Keratinocyte (primary cell): Measurements from ENCODE around the gene PLXNB2. TPM values are rescaled to one million over a fixed set of nuclear protein-coding genes. Genes with fewer than 3 reads are reported as not detected.

Source experiments
- DNase-seq: peaks from one replicate; pipeline ENCODE4 v3.0.0-alpha.2; 2011; ENCODE audit warnings: low read depth, missing footprints, low spot score
- FAIRE-seq: peaks from 2 replicates; lab custom pipeline; 2011; peaks lifted over from hg19 to GRCh38; lab: Jason Lieb, UNC
- H2AFZ ChIP-seq: 2 replicates; pipeline ENCODE4 v1.6.0; 2012; ENCODE audit warnings: low read length, control low read depth, inconsistent platforms; ENCODE audit not compliant: control insufficient read depth
- H3K27ac ChIP-seq: 2 replicates; pipeline ENCODE4 v1.5.1; 2011; ENCODE audit warnings: low read length; ENCODE audit not compliant: control insufficient read depth, insufficient read depth
- H3K27me3 ChIP-seq: 3 replicates; pipeline ENCODE4 v1.6.0; 2011; ENCODE audit warnings: low read length; ENCODE audit not compliant: control insufficient read depth, insufficient read depth; ENCODE audit errors: extremely low read depth
- H3K36me3 ChIP-seq, 2 experiments: 2 replicates in 1 of 2; 3 replicates in 1 of 2; pipeline ENCODE4 v1.5.1; 2011; ENCODE audit warnings: low read length in 2 of 2, mild to moderate bottlenecking in 1 of 2; ENCODE audit not compliant: control insufficient read depth in 2 of 2, insufficient read depth in 2 of 2; ENCODE audit errors: extremely low read depth in 1 of 2
- H3K4me1 ChIP-seq: 3 replicates; pipeline ENCODE4 v1.5.1; 2011; ENCODE audit warnings: low read length; ENCODE audit not compliant: control insufficient read depth, insufficient read depth; ENCODE audit errors: extremely low read depth
- H3K4me2 ChIP-seq: 3 replicates; pipeline ENCODE4 v1.6.0; 2011; ENCODE audit warnings: low read depth, low read length; ENCODE audit not compliant: control insufficient read depth, insufficient read depth; ENCODE audit errors: extremely low read depth
- H3K4me3 ChIP-seq, 3 experiments: fragments of 200-600 bp in 1 of 3; sonication (generic) in 1 of 3; 2 replicates in 2 of 3; 3 replicates in 1 of 3; pipeline ENCODE4 v1.5.1; 2011 to 2016; ENCODE audit warnings: low read length in 3 of 3, mild to moderate bottlenecking in 3 of 3, control low read depth in 2 of 3, inconsistent platforms in 1 of 3, low read depth in 1 of 3, mixed read lengths in 1 of 3, mixed run types in 1 of 3, moderate library complexity in 1 of 3; ENCODE audit not compliant: control insufficient read depth in 2 of 3, insufficient read depth in 2 of 3; ENCODE audit errors: extremely low read depth in 1 of 3
- H3K79me2 ChIP-seq: 2 replicates; pipeline ENCODE4 v1.6.0; 2012; ENCODE audit warnings: low read length; ENCODE audit not compliant: control insufficient read depth, insufficient read depth
- H3K9ac ChIP-seq: 3 replicates; pipeline ENCODE4 v1.6.0; 2011; ENCODE audit warnings: low read length; ENCODE audit not compliant: control insufficient read depth, insufficient read depth; ENCODE audit errors: extremely low read depth
- H3K9me1 ChIP-seq: 3 replicates; pipeline ENCODE4 v1.6.0; 2011; ENCODE audit warnings: low read length; ENCODE audit not compliant: control insufficient read depth, insufficient read depth; ENCODE audit errors: extremely low read depth
- H3K9me3 ChIP-seq: 2 replicates; pipeline ENCODE4 v1.5.1; 2012; ENCODE audit warnings: low read depth, low read length; ENCODE audit not compliant: control insufficient read depth
- H4K20me1 ChIP-seq: 3 replicates; pipeline ENCODE4 v1.6.0; 2011; ENCODE audit warnings: low read length; ENCODE audit not compliant: control insufficient read depth, insufficient read depth; ENCODE audit errors: extremely low read depth
- EZH2 ChIP-seq: IDR thresholded peaks from one replicate; pipeline ENCODE4 v1.6.1; 2012; ENCODE audit warnings: inconsistent platforms, mild to moderate bottlenecking, low read length, moderate library complexity
- dilution Hi-C: fragments of 300-500 bp; cut with MboI; formaldehyde crosslinking; loops from one replicate; pipeline ENCODE4 v1.7.0; 2020; ENCODE audit warnings: low sequenced_read_pairs; ENCODE audit not compliant: extremely low pct_ligation_motif_present
- polyA plus RNA-seq, 5 experiments: library from polyadenylated mRNA; depleted of rRNA in 3 of 5; stranded (reverse) in 3 of 5; stranded (forward) in 1 of 5; unstranded in 1 of 5; fragments of >200 nt; gene quantifications; 1 replicate in 1 of 5; 2 replicates in 3 of 5; 3 replicates in 1 of 5; pipeline versions ENCODE4 v1.2.1 to v1.2.3, GENCODE V29; 2011 to 2012; ENCODE audit warnings: missing spikeins in 2 of 5, low read depth in 1 of 5, low replicate concordance in 1 of 5
- TF ChIP-seq, protein P1 (sequence below), 3 experiments: IDR thresholded peaks in 1 of 3; conservative IDR thresholded peaks in 1 of 3; optimal IDR thresholded peaks in 1 of 3; 2 replicates in 2 of 3; 3 replicates in 1 of 3; pipeline versions ENCODE3 to v1.5.1; 2011; ENCODE audit warnings: low read length in 3 of 3, mild to moderate bottlenecking in 3 of 3, moderate library complexity in 2 of 3, control low read depth in 1 of 3, inconsistent platforms in 1 of 3; ENCODE audit not compliant: insufficient read depth in 2 of 3; ENCODE audit errors: extremely low read depth in 1 of 3

PLXNB2 gene
- polyA plus RNA-seq, 1 donor (not counting 4 experiments of a cell fraction or from before 2014, with no cell fraction given), result 44.3 TPM

DNA sequence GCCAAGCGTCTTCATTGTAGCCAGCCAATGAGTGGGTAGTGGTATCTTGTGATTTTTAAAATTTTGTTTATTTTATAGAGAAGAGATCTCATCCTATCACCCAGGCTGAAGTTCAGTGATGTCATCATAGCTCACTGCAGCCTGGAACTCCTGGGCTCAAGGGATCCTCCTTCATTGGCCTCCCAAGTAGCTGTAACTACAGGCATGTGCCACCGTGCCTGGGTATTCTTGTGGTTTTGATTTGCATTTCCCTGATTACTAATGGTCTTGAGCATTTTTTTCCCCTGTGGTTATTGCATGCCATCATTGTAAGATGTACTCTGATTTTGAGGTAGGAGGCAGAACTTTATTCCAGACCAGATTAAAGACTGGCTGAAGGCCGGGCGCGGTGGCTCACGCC lies 21.8 kb upstream of the PLXNB2 start:
- H3K27ac ChIP-seq, result no peak overlapping the region
- no peaks in the 10 kb centered on the region for H3K9me1 ChIP-seq
- FAIRE-seq (peak; percentile 67), DNase-seq (no peak)
- no peaks in the 10 kb centered on the region for H3K79me2 ChIP-seq
- no peaks in the 10 kb centered on the region for H3K36me3 ChIP-seq
- no peak overlapping the region for H2AFZ ChIP-seq
- H3K4me2 ChIP-seq, result no peak overlapping the region
- no peak overlapping the region for H3K4me3 ChIP-seq
- no peaks in the 10 kb centered on the region for H3K27me3 ChIP-seq
- H3K9ac ChIP-seq, result no peak overlapping the region
- dilution Hi-C loops, result no loop called here
- H4K20me1 ChIP-seq, result no peaks in the 10 kb centered on the region
- H3K4me1 ChIP-seq, result peaks cover 15% of the 10 kb centered on the region
- TF ChIP-seq, protein P1, sequence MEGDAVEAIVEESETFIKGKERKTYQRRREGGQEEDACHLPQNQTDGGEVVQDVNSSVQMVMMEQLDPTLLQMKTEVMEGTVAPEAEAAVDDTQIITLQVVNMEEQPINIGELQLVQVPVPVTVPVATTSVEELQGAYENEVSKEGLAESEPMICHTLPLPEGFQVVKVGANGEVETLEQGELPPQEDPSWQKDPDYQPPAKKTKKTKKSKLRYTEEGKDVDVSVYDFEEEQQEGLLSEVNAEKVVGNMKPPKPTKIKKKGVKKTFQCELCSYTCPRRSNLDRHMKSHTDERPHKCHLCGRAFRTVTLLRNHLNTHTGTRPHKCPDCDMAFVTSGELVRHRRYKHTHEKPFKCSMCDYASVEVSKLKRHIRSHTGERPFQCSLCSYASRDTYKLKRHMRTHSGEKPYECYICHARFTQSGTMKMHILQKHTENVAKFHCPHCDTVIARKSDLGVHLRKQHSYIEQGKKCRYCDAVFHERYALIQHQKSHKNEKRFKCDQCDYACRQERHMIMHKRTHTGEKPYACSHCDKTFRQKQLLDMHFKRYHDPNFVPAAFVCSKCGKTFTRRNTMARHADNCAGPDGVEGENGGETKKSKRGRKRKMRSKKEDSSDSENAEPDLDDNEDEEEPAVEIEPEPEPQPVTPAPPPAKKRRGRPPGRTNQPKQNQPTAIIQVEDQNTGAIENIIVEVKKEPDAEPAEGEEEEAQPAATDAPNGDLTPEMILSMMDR (optimal IDR thresholded peaks at IDR 0.05 in 1 of 3, IDR thresholded peaks at IDR 0.05 in 1 of 3, conservative IDR thresholded peaks at IDR 0.05 in 1 of 3; ENCODE audit: extremely low read depth in 1 of 3, insufficient read depth in 2 of 3, low read length in 3 of 3), result no peak
- TF ChIP-seq EZH2, result no peak
- H3K9me3 ChIP-seq, result no peaks in the 10 kb centered on the region

DNA sequence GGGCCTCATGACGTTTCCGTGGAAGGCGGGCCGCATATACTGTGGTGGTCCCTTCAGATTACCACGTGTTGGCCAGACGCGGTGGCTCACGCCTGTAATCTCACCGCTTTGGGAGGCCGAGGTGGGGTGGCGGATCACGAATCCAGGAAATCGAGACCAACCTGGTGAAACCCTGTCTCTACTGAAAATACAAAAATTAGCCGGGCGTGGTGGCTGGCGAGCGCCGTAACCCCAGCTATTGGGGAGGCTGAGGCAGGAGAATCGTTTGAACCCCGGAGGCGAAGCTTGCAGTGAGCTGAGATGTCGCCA lies 20.2 kb upstream of the PLXNB2 start:
- H4K20me1 ChIP-seq, result no peaks in the 10 kb centered on the region
- H3K9me3 ChIP-seq, result no peaks in the 10 kb centered on the region
- TF ChIP-seq EZH2, result no peak
- TF ChIP-seq, protein P1 (optimal IDR thresholded peaks at IDR 0.05 in 1 of 3, IDR thresholded peaks at IDR 0.05 in 1 of 3, conservative IDR thresholded peaks at IDR 0.05 in 1 of 3; ENCODE audit: extremely low read depth in 1 of 3, insufficient read depth in 2 of 3, low read length in 3 of 3), result no peak
- H3K36me3 ChIP-seq, result no peaks in the 10 kb centered on the region
- no peak for DNase-seq
- no peaks in the 10 kb centered on the region for H3K79me2 ChIP-seq
- H3K27me3 ChIP-seq, result no peaks in the 10 kb centered on the region
- H3K4me3 ChIP-seq, result peak overlapping the region; percentile 42 to 65 (median 63)
- peak overlapping the region; percentile 79 for H3K4me2 ChIP-seq
- dilution Hi-C loops, result no loop called here
- H3K4me1 ChIP-seq, result peaks cover 15% of the 10 kb centered on the region
- FAIRE-seq, result no peak
- H3K27ac ChIP-seq, result peak overlapping the region; percentile 76
- peak overlapping the region; percentile 85 for H3K9ac ChIP-seq
- H2AFZ ChIP-seq, result peak overlapping the region; percentile 77
- H3K9me1 ChIP-seq, result no peaks in the 10 kb centered on the region
